ENCODE data around the gene GRID2IP. TPM values are rescaled to one million over a fixed set of nuclear protein-coding genes. Genes with fewer than 3 reads are reported as not detected.
A peak's percentile ranks its signal among the peaks of the same experiment; 100 is the strongest.
"Not testable (repeated sequence)": the region's sequence is repeated elsewhere in the genome, so short reads cannot be mapped to it uniquely, and the experiment has no call there.

GRID2IP gene
- polyA plus RNA-seq, 1 donor, result 0.91 TPM

GRCh38 chr7:6489612-6490011 is 61.6 kb downstream of the GRID2IP start:
- no peak for DNase-seq

DNA sequence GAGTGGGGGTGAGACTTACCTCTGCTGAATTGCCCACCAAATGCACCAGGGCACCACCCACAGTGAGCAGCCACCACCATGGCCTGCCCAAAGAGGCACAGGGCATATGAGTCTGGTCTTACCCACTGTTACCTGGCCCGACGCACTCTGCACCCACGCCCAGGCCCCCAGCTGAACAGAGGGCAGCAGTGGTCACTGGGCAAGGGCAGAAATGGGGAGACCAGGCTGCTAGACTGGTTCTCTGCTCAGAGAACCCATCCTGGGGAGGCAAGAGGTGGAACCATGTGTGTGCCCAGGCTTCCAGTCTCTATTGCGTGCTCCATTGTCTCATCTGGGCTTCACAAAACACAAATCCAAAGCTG is 64.1 kb downstream of the GRID2IP start:
- no peak for DNase-seq

- DNase-seq, result no peak
These were observed 64.7 kb downstream of the GRID2IP start for GRCh38 chr7:6486438-6487183.

DNA sequence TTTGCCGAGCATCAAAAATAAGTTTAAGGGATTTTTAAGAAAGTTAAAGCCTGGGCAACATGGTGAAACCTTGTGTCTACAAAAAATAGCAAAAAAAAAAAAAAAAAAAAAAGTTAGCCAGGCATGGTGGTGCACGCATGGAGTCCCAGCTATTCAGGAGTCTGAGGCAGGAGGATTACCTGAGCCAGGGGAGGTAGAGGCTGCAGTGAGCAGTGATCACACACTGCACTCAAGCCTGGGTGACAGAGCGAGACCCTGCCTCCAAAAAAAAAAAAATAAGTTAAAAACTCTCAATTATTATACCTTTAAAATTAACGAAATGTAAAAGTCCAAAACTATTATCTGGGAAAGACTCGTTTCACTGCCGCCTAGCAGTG is 68.5 kb downstream of the GRID2IP start:
- no peak for DNase-seq

DNA sequence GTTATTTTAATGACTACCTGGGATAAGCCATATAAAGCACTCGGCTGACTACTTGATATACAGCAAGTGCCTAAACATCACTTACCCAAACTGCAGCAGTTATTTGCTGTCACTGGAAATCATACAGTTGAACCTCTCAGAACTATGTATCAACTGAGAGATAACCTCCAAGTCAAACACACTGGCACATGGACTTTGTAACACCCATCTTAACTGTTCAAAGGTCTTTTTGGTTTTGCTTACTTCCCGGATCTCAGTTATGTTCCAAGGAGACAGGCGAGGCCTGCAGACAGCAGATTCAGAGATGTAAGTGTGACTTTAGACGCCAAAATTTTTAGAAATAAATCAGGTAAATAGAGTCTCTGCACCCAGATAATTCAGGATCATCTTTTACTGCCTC is 69.0 kb downstream of the GRID2IP start:
- DNase-seq, result no peak

DNA sequence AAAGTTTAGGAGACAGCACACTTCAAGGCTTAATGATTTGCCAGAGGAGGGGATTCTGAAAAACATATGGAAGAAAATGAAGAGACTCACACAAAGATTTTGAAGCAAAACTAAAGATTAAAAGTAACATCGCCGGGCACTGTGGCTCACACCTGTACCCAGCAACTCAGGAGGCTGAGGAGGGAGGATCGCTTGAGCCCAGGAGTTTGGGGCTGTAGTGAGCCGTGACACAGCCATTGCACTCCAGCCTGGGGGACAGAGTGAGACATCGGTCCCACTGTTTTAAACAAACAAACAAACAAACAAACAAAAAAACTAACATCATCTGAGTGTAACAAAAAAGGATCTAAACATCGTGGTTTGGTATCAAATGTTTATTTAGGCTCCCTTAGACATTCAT is 69.8 kb downstream of the GRID2IP start:
- no peak for DNase-seq

DNA sequence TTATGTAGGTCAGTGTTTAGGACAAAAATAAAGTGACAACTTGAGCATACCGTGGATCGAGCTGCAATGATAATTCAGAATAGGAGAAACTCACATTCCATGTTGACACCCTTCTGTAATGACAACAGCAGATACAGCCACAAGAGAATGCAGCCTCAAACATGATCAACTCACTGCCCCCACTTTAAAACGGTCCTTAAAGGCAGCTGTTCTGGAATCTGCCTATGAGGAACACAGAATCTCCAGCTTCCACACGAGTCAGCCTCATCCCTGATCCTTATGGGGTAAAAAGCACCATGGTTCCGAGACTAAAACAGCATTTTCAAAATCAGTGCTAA is 71.0 kb downstream of the GRID2IP start:
- no peak for DNase-seq

DNA sequence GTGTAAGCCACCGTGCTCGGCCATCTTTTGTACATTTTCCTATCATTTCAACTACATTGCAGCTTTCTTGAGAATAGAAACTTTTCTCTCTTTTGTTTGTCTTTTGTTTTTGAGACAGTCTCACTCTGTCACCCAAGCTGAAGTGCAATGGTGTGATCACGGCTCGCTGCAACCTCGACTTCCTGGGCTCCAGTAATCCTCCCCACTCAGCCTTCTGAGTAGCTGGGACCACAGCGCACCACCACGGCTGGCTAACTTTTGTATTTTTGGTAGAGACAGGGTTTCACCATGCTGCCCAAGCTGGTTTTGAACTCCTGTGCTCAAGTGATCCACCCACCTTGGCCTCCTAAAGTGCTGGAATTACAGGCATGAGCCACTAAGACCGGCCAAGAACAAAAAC is 72.2 kb downstream of the GRID2IP start:
- no peak for DNase-seq

GRCh38 chr7:6478186-6478585 is 73.1 kb downstream of the GRID2IP start:
- no peak for DNase-seq

- DNase-seq, result peak; percentile 28
These were observed 74.0 kb downstream of the GRID2IP start for GRCh38 chr7:6477318-6477660.

- DNase-seq, result no peak
These were observed 74.5 kb downstream of the GRID2IP start for GRCh38 chr7:6476596-6477317.

DNA sequence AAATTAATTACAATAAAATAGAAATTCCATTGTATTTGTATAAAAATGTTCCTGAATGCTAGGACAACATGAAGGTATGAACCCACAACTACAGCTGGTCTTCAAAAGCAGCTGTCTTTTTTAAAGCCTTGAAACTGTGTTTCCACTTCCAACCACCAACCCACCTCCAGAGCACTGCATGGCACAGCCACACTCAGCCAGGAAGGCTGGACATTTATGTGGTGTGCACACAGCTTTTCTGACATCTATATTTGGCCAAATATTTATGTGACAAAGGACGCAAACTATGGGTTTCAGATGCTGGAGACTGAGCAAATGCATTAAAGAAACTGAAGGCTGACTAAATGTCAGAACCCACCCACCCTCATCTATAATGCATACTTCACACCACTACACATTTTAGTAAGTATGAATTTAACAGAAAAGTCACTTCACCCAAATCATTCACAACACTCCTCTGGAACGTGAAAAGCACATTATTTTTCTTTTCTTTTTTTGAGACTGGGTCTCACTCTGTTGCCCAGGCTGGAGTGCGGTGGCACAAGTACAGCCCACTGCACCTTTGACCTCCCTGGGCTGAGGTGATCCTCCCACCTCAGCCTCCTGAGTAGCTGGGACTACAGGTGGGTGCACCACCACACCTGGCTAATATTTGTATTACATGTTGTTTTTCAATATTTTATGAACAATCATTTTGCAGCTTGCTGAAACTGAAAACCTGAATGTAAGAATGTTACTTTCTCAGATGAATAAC is 75.7 kb downstream of the GRID2IP start:
- DNase-seq, result no peak

DNA sequence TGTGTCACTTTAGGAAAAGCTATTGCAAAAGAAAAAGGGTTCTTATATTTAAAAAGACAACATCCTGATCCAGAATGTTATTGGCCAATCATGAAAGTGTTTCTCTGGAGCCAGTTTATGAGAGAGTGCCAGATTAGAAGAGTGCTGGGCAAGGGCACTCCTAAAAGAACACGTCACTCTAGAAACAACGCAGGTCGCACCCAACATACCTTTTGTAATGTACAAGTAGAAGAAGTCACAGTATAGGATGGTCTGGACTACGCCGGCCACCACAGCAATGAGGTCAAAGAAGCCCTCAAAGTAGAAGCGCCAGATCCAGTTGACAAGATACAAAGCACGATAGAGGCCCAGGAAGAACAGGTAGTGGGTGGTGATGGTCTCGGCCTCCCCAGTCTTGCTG is 85.4 kb downstream of the GRID2IP start:
- no peak for DNase-seq

- DNase-seq, result not testable (repeated sequence)
These were observed 87.7 kb downstream of the GRID2IP start for GRCh38 chr7:6463609-6464008.

DNA sequence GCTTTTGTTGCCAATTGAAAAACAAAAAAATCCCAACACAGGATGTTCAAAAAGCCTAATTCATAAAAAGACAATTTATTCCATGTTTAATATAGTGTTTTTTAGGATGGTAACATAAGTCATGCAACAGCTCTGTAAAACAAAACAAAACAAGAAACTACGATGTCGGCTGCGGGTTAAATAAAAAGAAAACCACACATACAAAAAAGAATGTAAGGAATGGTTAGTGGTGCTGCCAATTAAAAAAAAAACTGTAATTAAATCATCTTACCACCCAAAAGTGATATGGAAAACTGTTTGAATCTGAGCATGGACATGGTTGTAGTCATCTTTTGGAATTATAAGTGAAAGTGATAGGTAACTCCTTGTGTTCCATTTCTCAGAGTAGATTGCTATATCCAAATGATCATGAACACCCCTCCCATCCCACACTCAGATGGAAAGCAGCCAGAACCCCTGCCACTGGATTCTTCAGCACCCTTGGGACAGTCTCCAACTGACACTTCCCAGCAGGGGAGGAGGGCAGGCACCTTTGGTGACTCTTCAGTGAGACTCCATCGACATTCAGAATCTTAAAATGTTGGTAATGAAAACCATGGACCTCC is 89.2 kb downstream of the GRID2IP start:
- no peak for DNase-seq

DNA sequence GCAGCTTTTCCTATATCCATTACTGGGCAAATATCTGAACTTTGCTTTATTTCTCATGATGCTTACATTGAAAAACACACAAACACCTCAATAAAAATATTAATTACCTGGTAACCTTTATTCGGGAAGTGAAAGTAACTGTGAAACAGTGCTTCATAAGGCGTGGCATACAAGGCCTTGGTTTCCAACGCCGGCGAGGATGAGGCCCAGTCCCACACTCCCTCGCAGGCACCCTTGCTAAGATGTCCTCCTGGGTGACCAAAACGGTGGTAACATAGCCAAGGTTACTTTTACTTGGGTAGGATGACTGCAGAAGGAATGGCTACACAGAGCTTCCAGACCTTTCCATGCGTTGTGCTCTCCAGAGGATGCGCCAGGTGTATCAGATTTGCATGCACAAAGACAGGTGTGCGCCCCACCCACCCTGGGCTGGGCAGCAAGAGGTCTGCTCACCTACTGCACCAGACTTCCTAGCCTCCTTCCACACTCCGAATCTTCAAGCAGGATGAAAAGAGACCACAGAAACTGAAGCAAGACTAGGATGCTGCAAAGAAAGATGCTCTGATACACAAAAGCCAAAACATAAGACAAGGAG is 90.2 kb downstream of the GRID2IP start:
- DNase-seq, result no peak

GRCh38 chr7:6460303-6460702 is 91.0 kb downstream of the GRID2IP start:
- DNase-seq, result no peak

DNA sequence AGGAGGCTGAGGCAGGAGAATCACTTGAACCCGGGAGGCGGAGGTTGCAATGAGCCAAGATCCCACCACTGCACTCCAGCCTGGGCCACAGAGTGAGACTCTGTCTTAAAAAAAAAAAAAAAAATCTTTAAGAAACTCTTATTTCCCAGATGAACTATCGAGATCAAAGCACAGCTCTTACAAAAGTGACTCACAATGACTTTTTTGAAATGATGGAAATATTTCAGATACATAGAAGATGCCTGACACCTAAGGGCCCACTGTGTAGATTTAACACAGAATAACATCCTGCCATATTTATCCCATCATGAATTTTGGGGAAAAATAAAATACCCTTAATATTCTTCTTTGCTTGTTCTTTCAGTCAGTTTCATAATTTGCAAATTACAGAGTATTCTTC is 92.6 kb downstream of the GRID2IP start:
- DNase-seq, result not testable (repeated sequence)

DNA sequence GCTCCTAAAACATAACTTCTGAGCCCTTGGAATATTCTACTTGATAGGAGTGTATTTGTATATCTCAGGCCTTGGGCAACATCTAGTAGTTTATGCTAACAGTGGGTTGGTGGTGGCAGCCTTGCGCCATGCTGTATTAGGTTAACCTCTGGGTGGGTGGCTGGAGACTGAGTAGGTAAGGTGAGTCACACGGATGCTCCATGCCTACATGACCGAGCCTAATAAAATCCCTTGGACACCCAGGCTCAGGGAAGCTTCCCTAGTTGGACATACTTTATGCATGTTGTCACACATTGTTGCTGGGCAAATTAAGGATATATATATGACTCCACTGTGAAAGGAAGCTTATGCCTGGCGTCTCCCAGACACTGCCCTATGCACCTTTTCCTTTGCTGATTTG is 97.5 kb downstream of the GRID2IP start:
- no peak for DNase-seq

GRCh38 chr7:6451224-6451705 is 100.0 kb downstream of the GRID2IP start:
- DNase-seq, result no peak

DNA sequence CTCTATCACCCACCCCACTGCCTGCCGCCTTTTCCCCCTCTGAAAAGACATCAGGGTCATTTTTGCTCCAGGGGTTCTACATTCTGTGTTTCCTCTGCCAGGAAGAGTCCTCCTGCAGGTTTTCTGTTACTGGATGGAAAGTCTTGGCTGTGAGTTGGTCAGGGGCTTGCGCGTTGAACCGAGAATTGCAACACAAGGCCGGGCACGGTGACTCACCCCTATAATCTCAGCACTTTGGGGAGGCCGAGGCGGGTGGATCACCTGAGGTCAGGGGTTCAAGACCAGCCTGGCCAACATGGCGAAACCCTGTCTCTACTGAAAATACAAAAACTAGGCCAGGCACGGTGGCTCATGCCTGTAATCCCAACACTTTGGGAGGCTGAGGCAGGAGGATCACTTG is 100.7 kb downstream of the GRID2IP start:
- not testable (repeated sequence) for DNase-seq

DNA sequence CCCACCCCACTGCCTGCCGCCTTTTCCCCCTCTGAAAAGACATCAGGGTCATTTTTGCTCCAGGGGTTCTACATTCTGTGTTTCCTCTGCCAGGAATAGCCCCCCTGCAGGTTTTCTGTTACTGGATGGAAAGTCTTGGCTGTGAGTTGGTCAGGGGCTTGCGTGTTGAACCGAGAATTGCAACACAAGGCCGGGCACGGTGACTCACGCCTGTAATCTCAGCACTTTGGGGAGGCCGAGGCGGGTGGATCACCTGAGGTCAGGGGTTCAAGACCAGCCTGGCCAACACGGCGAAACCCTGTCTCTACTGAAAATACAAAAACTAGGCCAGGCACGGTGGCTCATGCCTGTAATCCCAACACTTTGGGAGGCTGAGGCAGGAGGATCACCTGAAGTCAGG is 101.4 kb downstream of the GRID2IP start:
- not testable (repeated sequence) for DNase-seq
